Stimulated activated CD8-positive, alpha-beta memory T cell treated with anti-CD3 and anti-CD28 coated beads, Interleukin-7, amount 100 ng/mL, for 48 hours (primary cell): ENCODE data around the gene S1PR3.

Source experiments
- DNase-seq, 2 donors: peaks; one replicate each; pipeline ENCODE4 v3.0.0-alpha.2; 2020; ENCODE audit warnings: low read depth in 1 of 2; ENCODE audit errors: extremely low read depth in 1 of 2

Gene S1PR3

GRCh38 chr9:88968799-88969198 lies 22.5 kb upstream of the S1PR3 start:
- DNase-seq = no peak

GRCh38 chr9:88969646-88970373 lies 21.5 kb upstream of the S1PR3 start:
- no peak for DNase-seq

- DNase-seq = no peak
Measured at GRCh38 chr9:88971131-88971960, 19.9 kb upstream of the S1PR3 start.

GRCh38 chr9:88972401-88972800 lies 18.9 kb upstream of the S1PR3 start:
- no peak for DNase-seq

GRCh38 chr9:88973281-88974045 lies 17.8 kb upstream of the S1PR3 start:
- DNase-seq = no peak

GRCh38 chr9:88974641-88975040 lies 16.6 kb upstream of the S1PR3 start:
- DNase-seq = no peak

- DNase-seq = no peak
Measured at GRCh38 chr9:88975966-88976889, 15.0 kb upstream of the S1PR3 start.

- no peak for DNase-seq
Measured at GRCh38 chr9:88976890-88977257, 14.4 kb upstream of the S1PR3 start.

- no peak for DNase-seq
Measured at GRCh38 chr9:88978034-88978433, 13.2 kb upstream of the S1PR3 start.

- DNase-seq = no peak
Measured at GRCh38 chr9:88979021-88979420, 12.2 kb upstream of the S1PR3 start.

GRCh38 chr9:88979791-88980190 lies 11.5 kb upstream of the S1PR3 start:
- DNase-seq = no peak

GRCh38 chr9:88980740-88981203 lies 10.5 kb upstream of the S1PR3 start:
- DNase-seq = no peak

- no peak for DNase-seq
Measured at GRCh38 chr9:88983865-88984542, 7.3 kb upstream of the S1PR3 start.

- no peak for DNase-seq
Measured at GRCh38 chr9:88984543-88984883, 6.8 kb upstream of the S1PR3 start.

GRCh38 chr9:88985616-88986015 lies 5.7 kb upstream of the S1PR3 start:
- DNase-seq = no peak

GRCh38 chr9:88986776-88987175 lies 4.5 kb upstream of the S1PR3 start:
- DNase-seq = no peak

GRCh38 chr9:88987661-88988060 lies 3.6 kb upstream of the S1PR3 start:
- DNase-seq = no peak

GRCh38 chr9:88988796-88989641 lies 2.2 kb upstream of the S1PR3 start:
- no peak for DNase-seq
